HT-29 (cell line): ENCODE measurements around the gene PTPRT. TPM values are rescaled to one million over a fixed set of nuclear protein-coding genes. Genes with fewer than 3 reads are reported as not detected.
A peak's percentile ranks its signal among the peaks of the same experiment; 100 is the strongest.
"Not testable (repeated sequence)": the region's sequence is repeated elsewhere in the genome, so short reads cannot be mapped to it uniquely, and the experiment has no call there.

ENCODE experiments used
- DNase-seq: peaks from one replicate; pipeline ENCODE4 v3.0.0-alpha.2; 2015; ENCODE audit warnings: low spot score
- total RNA-seq: library from RNA; depleted of rRNA; stranded (reverse); fragments of >200 nt; shearing (Covaris generic); gene quantifications from 2 replicates; pipeline ENCODE4 v1.2.3, GENCODE V29; 2014

The PTPRT gene
- total RNA-seq, 1 experiment from 2014 or later = not detected

DNA sequence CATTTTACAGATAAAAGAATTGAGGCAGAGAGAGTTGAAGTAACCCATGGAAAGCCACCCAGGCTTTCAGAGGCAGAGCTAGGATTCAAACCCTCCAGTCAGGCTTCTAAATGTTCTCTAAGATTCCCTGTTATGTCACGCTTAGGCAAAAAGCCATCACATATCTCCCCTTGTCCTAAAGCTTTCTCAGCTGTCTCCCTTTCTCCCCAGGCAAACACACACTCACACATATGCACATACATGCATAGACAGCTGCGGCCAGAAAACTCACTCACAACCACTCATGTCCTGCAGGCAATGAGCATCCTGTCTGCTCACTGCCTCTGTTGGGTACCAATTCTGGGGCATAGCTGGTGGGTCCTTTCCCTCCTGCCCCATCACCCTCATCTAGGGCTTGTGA, 975.6 kb downstream of the PTPRT start:
- DNase-seq = no peak

DNA sequence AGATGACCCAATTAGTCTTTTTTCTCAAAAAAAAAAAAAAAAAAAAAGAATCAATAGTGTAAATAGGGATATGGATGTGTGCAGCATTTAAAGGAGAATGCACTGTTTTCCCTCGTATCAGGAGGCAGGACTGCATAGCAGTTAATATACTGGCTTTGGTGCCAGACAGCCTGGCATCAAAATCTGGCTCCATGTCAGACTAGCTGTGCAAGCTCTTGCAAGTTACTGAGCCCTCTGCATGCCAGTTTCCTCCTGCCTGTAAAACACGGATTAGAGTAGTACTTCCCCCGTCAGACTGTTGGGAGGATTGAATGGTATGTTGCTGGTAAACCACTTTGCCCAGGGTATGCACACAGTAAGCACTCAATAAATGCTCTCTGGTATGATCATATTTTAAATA, 977.3 kb downstream of the PTPRT start:
- no peak for DNase-seq

DNA sequence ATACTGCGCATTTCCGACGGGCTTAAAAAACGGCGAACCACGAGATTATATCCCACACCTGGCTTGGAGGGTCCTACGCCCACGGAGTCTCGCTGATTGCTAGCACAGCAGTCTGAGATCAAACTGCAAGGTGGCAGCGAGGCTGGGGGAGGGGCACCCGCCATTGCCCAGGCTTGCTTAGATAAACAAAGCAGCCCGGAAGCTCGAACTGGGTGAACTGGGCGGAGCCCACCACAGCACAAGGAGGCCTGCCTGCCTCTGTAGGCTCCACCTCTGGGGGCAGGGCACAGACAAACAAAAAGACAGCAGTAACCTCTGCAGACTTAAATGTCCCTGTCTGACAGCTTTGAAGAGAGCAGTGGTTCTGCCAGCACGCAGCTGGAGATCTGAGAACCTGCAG, 983.1 kb downstream of the PTPRT start:
- DNase-seq = not testable (repeated sequence)

DNA sequence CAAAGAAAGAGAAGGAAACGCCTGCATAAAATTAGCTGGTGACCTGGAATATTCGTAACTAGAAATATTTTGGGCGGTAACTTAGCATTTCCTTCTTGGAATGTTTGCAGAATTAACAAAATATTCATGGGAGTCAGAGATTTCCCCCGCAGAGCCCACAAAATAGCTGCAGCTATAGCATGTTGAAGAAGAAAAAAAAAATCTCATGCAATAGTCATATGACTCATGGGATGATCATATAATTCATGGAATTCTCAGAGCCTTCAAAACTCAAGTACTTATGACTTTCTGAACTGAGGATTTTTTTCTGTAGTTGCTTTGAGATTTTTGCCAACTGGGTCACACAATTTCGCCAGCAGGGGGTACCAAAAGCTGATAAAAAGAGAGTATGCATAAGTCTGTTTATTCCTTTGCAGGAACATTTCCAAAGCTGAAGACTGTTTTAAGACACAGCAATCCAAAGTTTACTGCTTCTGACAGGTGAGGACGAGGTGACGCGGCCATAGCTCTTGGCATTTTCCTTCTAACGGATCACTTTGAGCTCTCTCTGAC, 985.5 kb downstream of the PTPRT start:
- DNase-seq = peak; percentile 32

DNA sequence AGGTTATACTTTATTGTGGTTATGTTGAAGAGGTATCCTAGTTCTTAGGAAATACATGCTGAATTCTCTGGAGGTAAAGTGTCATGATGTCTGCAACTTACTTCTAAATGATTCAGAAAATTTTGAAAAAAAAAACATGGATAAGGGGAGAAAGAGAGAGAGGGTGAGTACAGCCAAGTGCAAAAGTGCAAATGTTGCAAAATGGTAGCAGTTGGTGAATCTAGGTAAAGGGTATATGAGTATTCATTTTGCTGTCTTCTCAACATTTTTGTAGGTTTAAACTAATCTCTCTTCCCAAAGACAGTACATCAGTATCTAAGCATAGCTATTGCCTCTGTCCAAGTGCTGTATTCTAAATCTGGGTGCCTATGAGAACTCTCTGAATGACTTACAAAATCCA, 992.1 kb downstream of the PTPRT start:
- no peak for DNase-seq

DNA sequence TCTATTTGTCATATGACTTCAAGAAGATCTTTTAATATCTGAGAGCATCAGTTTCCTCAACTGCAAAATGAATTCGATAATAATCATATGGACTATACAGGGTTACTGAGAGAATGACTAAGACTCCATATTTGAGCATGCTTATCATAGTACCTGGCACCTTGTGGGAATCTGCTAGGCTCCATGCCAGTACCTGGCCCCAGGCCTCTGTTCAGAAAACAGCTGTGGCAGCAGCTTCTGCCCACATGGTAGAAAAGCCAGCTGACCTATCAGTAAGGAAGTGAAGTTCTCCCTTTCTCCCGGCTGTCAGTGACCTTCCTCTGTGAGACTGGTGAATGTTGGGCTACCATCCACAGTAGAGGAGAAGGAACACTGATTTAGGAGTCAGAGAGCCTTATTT, 996.6 kb downstream of the PTPRT start:
- no peak for DNase-seq

DNA sequence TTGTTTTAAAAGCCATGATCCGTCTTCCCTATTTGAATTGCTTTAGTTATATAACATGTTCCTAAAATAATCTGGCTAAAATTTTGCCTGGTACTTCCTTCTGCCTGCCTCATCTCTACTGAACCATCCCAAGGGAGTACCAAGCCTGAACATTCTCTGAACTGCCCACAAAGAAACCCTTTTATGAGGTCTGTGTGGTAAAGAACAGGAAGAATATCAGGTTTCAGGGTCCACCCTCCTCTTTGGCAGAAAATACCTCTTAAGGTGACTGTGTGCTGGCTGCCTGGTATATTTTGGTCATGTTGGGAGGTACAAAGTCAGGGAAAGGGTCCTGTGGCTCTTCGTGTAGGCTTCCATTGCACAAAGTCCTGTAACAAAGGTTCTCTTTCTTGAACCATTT, 997.4 kb downstream of the PTPRT start:
- DNase-seq = no peak

DNA sequence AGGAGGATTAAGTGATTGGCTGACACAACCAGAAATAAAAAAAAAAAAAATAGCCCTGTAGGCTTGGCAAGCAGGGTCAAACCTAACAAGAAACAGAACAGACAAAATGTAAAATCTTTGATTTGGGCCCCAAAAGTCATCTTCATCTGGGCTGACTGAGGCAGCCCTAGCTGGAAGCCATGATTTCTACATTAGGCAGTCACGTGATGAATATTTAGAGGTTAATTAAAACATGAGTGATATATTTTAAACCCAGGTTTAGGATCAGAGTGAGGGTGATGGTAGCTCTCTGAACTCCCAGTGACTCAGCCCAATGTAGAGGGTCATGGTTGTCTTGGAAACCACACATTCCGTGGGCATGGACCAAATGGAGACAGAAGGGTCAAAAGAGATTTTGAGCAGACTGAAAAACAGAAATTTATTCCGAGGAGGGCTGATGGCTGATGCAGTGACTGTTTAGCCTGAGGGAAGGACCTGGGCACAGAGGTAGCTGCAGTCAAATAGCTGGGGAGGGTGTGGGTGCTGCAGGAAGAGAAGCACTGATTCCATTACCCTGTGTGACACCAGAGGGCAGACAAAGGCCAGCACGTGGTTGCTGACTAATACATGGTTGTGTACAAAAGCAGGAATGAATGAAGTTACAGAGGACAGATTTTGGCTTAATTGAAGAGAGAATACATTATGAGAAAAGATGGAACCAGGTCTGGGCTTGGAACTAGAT, 998.4 kb downstream of the PTPRT start:
- DNase-seq = no peak

DNA sequence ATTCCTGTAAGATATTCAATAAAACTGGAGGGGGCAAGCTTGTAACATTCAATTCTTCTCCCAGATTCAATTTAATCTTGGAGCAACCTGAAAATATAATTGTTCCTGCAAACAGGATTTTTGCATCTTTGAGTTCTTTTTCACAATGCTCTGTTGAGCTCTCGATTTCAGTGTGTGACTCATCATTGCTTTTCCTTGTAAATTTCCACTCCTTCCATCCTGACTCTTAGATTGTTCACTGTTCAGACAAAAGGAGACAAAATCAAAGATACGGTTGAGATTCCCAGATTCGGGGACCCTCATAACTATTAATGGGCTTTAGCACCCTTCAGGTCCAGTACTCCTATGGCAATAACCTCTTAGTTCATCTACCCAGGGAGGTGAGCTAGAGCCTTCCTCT, 999.6 kb downstream of the PTPRT start:
- DNase-seq = no peak

DNA sequence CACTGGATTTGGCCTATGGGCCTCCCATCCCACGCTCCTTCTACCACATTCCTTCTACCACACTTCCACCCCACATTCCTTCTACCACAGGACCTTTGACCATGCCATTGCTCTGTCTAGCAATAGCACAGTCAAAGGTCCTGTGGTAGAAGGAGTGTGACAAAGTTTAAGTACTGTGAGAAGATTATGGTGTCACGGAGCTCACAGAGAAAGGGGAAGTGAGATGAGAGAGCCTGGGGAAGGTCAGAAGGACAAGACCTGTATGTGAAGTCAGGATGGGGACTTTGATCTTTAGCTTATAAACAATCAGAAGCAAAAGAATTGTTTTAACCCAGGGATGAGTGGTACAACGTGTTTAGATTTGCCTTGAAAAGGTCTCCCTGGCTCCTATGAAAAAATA, 1003.4 kb downstream of the PTPRT start:
- no peak for DNase-seq

DNA sequence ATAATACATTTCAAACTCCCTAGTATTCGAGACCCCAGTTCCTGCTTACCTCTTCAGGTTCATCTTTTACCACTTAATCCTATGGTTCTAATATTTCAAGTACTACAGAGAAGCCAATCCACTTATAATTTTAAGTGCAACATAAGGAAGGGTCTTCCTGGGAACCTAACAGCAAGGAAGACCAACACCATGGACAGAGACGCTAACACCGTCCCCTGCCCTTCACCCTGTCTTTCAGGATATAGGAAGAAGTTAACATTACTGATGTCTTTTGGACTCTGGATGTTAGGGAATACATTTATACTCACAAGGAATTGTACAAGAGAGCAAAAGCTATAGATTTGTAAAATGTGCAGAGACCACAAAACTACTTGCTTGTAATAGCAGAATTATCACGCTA, 1006.6 kb downstream of the PTPRT start:
- no peak for DNase-seq

DNA sequence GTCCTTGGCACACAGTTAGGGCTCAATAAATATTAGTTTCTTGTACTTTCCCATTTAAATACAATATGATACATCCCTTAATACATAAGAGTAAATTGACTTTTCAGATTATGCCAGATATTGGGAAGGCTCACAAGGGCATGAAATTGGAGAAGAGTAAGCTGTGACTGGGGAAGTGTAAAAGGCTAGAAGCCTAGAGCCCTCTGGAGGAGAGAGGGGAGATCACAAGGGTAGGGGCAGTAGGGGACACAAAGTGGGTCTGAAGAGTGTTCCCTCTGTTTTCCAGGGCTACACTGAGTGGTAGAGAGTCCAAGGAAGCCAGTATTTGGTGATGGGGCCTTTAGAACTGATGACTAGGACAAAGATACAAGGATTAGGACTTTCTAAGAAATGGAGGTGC, 1008.6 kb downstream of the PTPRT start:
- no peak for DNase-seq

DNA sequence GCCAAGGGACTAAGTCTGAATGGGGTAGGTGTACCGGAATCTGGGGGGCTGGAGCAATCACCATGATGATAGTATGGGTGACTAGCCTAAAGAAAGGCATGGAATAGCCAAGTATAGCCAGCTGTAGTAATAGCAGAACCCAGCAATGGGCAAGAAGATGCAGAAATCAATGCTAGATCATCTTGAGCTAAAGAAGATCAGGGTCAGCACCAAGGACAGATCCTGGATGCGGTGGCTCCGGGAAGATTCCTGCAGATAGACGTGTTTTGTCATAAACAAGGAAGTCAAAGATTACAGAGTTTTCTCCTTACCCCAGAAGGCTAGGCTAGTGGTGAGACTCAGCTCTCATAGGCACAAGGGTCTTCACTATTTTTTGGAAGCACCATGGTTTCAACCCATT, 1009.9 kb downstream of the PTPRT start:
- peak; percentile 48 for DNase-seq

DNA sequence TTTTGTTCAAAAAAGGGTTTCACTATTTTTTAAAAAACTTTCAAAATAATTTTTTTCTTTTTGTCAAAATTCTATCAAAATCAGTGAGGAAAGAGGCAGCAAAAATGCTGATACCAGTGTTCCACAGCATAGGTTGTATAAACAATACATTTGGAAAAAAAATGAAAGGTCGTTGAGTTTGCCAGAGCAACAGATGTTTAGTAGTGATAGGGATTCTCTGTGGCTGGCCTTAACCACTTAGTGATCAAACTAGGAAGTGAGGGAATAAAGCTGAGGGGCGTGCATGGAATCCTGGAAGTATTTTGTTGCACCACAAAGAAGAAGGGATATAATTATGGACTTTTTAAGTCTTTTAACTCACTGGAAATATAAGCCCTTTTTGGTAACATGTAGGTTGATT, 1016.3 kb downstream of the PTPRT start:
- DNase-seq = no peak

DNA sequence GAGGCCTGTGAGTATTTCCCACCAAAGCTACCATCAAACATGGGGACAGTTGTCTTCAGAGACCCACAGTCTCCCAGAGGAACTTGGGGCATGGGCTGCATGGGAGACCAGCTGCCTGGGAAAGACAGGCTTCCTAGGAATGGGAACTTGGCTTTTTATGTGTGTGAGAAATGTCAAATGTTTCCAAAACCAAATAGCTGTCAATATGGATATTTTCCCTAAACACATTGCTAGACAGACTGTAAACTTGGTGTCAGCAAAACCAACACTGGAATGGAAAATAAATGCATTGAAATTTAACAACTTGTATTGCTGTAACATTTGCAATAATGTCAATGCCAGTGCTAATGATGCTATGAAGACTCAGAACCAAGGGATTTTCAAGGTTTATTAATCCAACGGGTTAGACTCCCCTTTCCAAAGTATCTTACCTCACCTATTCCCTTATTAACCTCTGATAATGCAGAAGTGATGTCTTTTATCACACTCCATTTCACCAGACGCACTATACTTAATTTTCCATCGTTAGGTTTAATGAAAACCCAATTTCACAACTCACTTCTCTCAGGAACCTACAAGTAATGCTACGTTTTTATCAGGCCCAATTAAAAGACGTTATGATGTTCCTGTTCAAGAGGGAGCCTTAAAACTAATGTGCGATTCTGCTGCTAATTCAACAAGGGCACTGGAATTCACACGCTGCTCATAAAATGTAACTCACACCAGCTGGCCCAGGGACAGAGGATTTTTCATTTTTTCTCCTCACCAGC, 1025.4 kb downstream of the PTPRT start:
- DNase-seq = no peak

DNA sequence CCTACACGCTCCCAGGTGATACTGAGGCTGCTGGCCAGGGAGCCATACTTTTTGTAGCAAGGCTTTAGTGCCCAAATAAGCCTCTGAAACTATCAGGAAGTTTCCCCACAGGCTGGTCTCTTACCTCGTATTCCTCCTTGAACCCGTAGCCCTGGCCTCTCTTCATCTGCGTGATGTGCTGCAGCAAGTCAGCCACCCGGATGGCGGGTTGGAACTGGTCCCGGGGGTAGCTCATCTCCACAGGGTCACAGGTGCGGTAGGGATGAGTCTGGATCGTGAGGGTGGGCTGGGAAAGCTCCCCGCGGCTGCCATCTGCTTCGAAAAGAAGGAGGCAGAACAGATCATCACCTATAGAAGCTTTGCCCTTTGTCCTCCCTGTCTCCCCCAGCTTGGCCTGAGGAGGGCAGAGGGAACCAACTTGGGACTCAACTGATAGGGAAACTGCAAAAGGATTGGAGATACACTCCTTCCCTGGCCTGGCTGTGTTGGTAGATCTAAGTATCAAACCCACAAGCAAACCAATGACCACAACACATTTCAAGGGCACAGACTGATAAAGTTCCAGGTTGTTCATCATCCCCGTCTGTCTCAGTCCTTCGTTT, 1028.4 kb downstream of the PTPRT start:
- no peak for DNase-seq

DNA sequence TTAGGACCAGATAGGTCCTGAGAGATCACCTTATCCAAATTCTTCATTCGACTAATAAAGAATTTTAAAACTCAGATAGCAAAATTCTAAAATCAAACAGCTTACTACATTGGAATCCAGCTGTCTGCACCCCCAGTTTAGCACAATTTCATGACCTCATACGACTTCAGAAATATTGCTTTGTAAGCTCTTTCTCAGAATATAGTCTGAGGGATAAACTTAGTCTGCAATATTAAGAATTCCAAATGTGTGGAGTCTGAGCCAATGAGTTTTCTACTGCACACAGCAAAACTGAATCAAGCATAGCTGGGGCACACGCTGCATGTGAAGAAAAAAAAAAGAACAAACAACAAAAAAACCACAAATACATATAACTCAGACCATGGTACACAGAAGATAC, 1029.9 kb downstream of the PTPRT start:
- DNase-seq = no peak

DNA sequence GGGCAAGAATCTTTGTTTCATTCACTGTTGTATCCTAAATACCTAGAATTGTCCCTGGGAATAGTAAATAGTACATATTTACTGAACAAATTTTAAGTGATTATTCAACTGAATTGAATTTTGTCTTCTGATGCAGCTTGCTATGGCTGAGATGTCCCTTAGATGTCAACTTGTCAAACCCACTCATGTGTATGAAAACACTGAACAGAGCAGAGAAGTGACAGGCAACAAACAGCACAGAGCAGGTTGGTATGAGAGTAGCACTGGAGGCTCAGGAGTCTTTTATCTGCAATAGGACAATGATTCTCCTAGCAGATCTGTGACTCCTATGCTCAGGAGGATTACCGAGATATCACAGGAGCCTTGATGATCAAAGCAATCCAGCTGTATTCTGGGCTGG, 1031.4 kb downstream of the PTPRT start:
- no peak for DNase-seq

DNA sequence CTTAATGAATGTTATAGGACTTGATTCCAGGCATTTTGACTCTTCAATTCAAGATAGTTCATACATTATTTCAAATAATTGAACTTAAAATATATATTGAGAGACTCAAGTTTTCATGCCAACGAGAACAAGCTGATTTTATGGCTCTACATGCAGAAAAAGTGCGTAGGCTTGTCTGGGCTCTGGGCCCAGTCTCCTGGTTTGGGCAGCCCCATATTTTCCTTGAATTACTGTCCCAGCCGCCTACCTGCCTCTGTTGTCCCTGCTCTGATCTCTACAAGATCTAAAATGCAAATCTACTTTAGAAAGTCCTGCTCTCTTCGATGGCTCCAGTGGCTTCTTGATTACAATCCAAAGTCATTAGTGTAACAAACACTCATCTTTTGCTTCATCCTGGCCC, 1034.1 kb downstream of the PTPRT start:
- DNase-seq = no peak

DNA sequence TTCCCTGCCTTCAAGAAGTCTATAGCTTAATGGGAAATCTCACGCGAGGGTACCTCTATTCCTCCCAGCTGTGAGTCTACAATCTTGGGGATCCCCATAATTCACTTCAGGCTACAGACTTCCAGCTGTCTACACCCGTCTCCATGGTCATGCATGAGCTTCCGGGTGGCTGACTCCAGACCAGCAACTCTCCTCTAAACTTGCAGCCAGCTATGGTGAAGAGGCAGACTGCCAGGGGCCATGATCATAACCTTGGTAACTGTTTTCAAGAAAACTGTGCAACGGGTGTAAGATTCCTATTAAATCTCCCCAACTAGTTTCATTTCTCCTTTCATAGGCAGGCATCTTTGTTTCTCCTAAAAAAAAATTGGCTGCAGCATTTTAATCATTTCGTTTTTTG, 1037.1 kb downstream of the PTPRT start:
- no peak for DNase-seq

DNA sequence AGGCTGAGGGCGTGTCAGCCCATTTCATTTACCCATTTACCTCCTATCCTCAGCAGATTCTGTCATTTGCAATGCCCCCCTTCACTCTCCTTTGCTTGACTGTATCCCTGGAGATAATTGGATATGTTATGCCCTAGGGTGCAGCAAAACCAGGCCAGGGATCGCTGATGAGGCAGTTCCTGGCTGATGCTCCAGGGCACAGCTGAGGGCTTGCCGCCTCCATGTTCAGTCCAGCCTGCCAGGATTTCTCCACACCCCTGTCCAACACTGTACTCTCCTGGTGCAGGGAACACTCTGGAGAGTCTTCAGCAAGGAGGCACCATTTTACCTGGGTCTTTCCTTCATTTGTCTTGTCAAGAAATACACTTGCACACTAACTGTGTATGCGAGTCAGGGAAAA, 1039.5 kb downstream of the PTPRT start:
- no peak for DNase-seq

DNA sequence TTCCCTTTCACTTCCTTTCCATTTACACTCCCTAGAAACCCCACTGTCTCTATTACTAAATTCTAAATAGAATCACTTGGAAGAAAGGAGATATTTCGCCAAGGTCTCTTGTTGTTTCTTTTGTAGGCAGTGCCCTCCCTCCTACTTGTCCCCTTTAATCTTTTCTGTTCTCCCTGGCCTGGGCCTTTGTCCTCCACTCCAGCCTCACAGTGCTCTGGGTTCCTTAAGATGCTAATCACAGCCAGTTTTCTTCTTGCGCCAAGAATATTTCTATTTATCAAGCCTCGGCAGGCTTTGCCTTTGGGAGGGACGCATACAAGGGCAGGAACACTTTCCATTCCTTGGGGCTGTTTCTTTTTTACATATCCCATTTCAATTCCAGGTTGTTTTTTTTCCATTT, 1051.0 kb downstream of the PTPRT start:
- DNase-seq = no peak
